Thyroid gland (tissue), 4 donors: ENCODE results near the gene PTPRN2. TPM values are rescaled to one million over a fixed set of nuclear protein-coding genes. Genes with fewer than 3 reads are reported as not detected.

ENCODE experiments used
- DNase-seq, 2 donors: peaks; one replicate each; pipeline ENCODE4 v3.0.0-alpha.2; 2019
- H3K27ac ChIP-seq, 3 donors: fragments of 200-600 bp; sonication (generic); 1 replicate in 2 of 3; 2 replicates in 1 of 3; pipeline ENCODE4 v1.5.1; 2016 to 2019; ENCODE audit warnings: mild to moderate bottlenecking in 1 of 3, moderate library complexity in 1 of 3
- H3K27me3 ChIP-seq: fragments of 200-600 bp; sonication (generic); one replicate; pipeline ENCODE4 v1.5.1; 2019
- H3K36me3 ChIP-seq, 2 donors: fragments of 200-600 bp; sonication (generic); one replicate each; pipeline ENCODE4 v1.5.1; 2016 to 2019
- H3K4me1 ChIP-seq, 2 donors: fragments of 200-600 bp; sonication (generic); one replicate each; pipeline ENCODE4 v1.5.1; 2017 to 2019
- H3K4me3 ChIP-seq, 3 donors: fragments of 200-600 bp; sonication (generic); replicated peaks in 1 of 3; 1 replicate in 2 of 3; 2 replicates in 1 of 3; pipeline ENCODE4 v1.5.1; 2016; ENCODE audit warnings: mild to moderate bottlenecking in 1 of 3
- H3K9me3 ChIP-seq: fragments of 200-600 bp; sonication (generic); one replicate; pipeline ENCODE4 v1.5.1; 2017
- CTCF ChIP-seq, 6 experiments: fragments of 200-600 bp in 3 of 6; fragments of 450-650 bp in 3 of 6; sonication (generic) in 3 of 6; IDR thresholded peaks; one replicate each; pipeline ENCODE4 v1.5.1; 2016 to 2019; ENCODE audit warnings: antibody characterized with exemption in 6 of 6, mild to moderate bottlenecking in 2 of 6, inconsistent platforms in 1 of 6, moderate library complexity in 1 of 6
- POLR2A ChIP-seq, 2 donors: fragments of 450-650 bp; IDR thresholded peaks; one replicate each; pipeline ENCODE4 v1.6.1; 2017; ENCODE audit warnings: antibody characterized with exemption in 2 of 2, mild to moderate bottlenecking in 2 of 2, moderate library complexity in 1 of 2
- WGBS, 2 donors: methylation state at CpG; one replicate each; pipeline ENCODE4 v1.1.5; 2017; 5-methylcytosine and 5-hydroxymethylcytosine counted together
- intact Hi-C: fragments of 100-400 bp; cut with DNase I; formaldehyde crosslinking; loops from one replicate; pipeline ENCODE4 v1.15.1; 2023
- total RNA-seq, 4 donors: library from RNA; depleted of rRNA; stranded (reverse); fragments of >200 nt; gene quantifications; one replicate each; pipeline ENCODE4 v1.2.3, GENCODE V29; 2016

PTPRN2 gene
- total RNA-seq, 4 donors from 2014 or later, result 4.2 to 9.9 (median 7.7) TPM

GRCh38 chr7:157620616-157621015 lies 967.0 kb downstream of the PTPRN2 start:
- WGBS, 2 donors, result 68 to 72% methylated on average over 5 to 10 of the region's 11 CpGs
- Histone ChIP-seq H3K27me3 (no peaks in the 10 kb centered on the region), H3K9me3 (no peaks in the 10 kb centered on the region), H3K4me3 (no peak overlapping the region), H3K36me3 (no peaks in the 10 kb centered on the region), H3K27ac (no peak overlapping the region), H3K4me1 (no peaks in the 10 kb centered on the region)
- no peak for DNase-seq
- TF ChIP-seq POLR2A (IDR thresholded peaks at IDR 0.05) (no peak), CTCF (IDR thresholded peaks at IDR 0.05) (no peak)
- intact Hi-C loops, result no loop called here

GRCh38 chr7:157619753-157620525 lies 967.7 kb downstream of the PTPRN2 start:
- peaks cover 0 to under 1% of the 10 kb centered on the region in 2 donors for H3K4me1 ChIP-seq
- no peaks in the 10 kb centered on the region for H3K9me3 ChIP-seq
- H3K36me3 ChIP-seq, result no peaks in the 10 kb centered on the region
- no peak for DNase-seq
- H3K27me3 ChIP-seq, result no peaks in the 10 kb centered on the region
- H3K4me3 ChIP-seq, result no peak overlapping the region
- TF ChIP-seq CTCF (IDR thresholded peaks at IDR 0.05) (no peak), POLR2A (IDR thresholded peaks at IDR 0.05) (no peak)
- no peak overlapping the region for H3K27ac ChIP-seq
- intact Hi-C loops, result no loop called here
- 86 to 89% methylated on average over 26 of the region's 26 CpGs for WGBS, 2 donors

- DNase-seq, result no peak
- Histone ChIP-seq H3K4me1 (peaks cover 0 to 8% of the 10 kb centered on the region in 2 donors), H3K36me3 (no peaks in the 10 kb centered on the region), H3K27ac (no peak overlapping the region), H3K4me3 (no peak overlapping the region), H3K9me3 (no peaks in the 10 kb centered on the region), H3K27me3 (no peaks in the 10 kb centered on the region)
- intact Hi-C loops, result no loop called here
- no peak for TF ChIP-seq POLR2A (IDR thresholded peaks at IDR 0.05)
- no peak for TF ChIP-seq CTCF (IDR thresholded peaks at IDR 0.05)
- WGBS, 2 donors, result 81 to 89% methylated on average over 19 to 21 of the region's 21 CpGs
These were observed 968.6 kb downstream of the PTPRN2 start for GRCh38 chr7:157618823-157619606.

- no peaks in the 10 kb centered on the region for H3K9me3 ChIP-seq
- no peaks in the 10 kb centered on the region for H3K36me3 ChIP-seq
- no peak overlapping the region for H3K27ac ChIP-seq
- no peak for DNase-seq
- TF ChIP-seq CTCF (IDR thresholded peaks at IDR 0.05) (no peak), POLR2A (IDR thresholded peaks at IDR 0.05) (no peak)
- H3K27me3 ChIP-seq, result no peaks in the 10 kb centered on the region
- peaks cover 6 to 16% of the 10 kb centered on the region in 2 donors for H3K4me1 ChIP-seq
- intact Hi-C loops, result no loop called here
- WGBS, 2 donors, result 90 to 91% methylated on average over 26 of the region's 26 CpGs
- no peak overlapping the region for H3K4me3 ChIP-seq
These were observed 969.4 kb downstream of the PTPRN2 start for GRCh38 chr7:157618091-157618726.
